H9 (cell line): ENCODE results near the gene HLA-DPB1. TPM values are rescaled to one million over a fixed set of nuclear protein-coding genes. Genes with fewer than 3 reads are reported as not detected.
"Not testable (repeated sequence)": the region's sequence is repeated elsewhere in the genome, so short reads cannot be mapped to it uniquely, and the experiment has no call there.

ENCODE experiments used
- DNase-seq: peaks from one replicate; pipeline ENCODE4 v3.0.0-alpha.2; 2017
- H2AFZ ChIP-seq: one replicate; pipeline ENCODE4 v1.6.1; 2013; ENCODE audit warnings: mild to moderate bottlenecking, low read length, control low read depth, moderate library complexity
- H2AK5ac ChIP-seq: 2 replicates; pipeline ENCODE4 v1.6.1; 2013; ENCODE audit warnings: low read length, control low read depth, mixed read lengths; ENCODE audit not compliant: insufficient read length
- H2BK120ac ChIP-seq: one replicate; pipeline ENCODE4 v1.6.1; 2013; ENCODE audit warnings: low read depth, mild to moderate bottlenecking, low read length, control low read depth, inconsistent platforms; ENCODE audit not compliant: poor library complexity, severe bottlenecking
- H2BK12ac ChIP-seq: 2 replicates; pipeline ENCODE4 v1.6.1; 2013; ENCODE audit warnings: low read length, control low read depth, mixed read lengths, low read depth; ENCODE audit not compliant: insufficient read length
- H2BK15ac ChIP-seq: 2 replicates; pipeline ENCODE4 v1.6.1; 2013; ENCODE audit warnings: low read depth, low read length, control low read depth
- H2BK20ac ChIP-seq: one replicate; pipeline ENCODE4 v1.6.1; 2013; ENCODE audit warnings: low read depth, mild to moderate bottlenecking, low read length, control low read depth, inconsistent platforms; ENCODE audit not compliant: poor library complexity, severe bottlenecking
- H2BK5ac ChIP-seq: 2 replicates; pipeline ENCODE4 v1.6.1; 2013; ENCODE audit warnings: low read length, control low read depth, mixed read lengths; ENCODE audit not compliant: insufficient read length
- H3K14ac ChIP-seq: 2 replicates; pipeline ENCODE4 v1.6.1; 2013; ENCODE audit warnings: low read length, control low read depth; ENCODE audit not compliant: insufficient read depth
- H3K18ac ChIP-seq: 2 replicates; pipeline ENCODE4 v1.6.1; 2013; ENCODE audit warnings: low read depth, mild to moderate bottlenecking, mixed read lengths, low read length, control low read depth; ENCODE audit not compliant: insufficient read length
- H3K23ac ChIP-seq: 2 replicates; pipeline ENCODE4 v1.6.1; 2013; ENCODE audit warnings: low read length, control low read depth, mixed read lengths, low read depth; ENCODE audit not compliant: insufficient read length
- H3K23me2 ChIP-seq: 2 replicates; pipeline ENCODE4 v1.6.1; 2013; ENCODE audit warnings: low read depth, mild to moderate bottlenecking, mixed read lengths, low read length, control low read depth; ENCODE audit not compliant: insufficient read length, poor library complexity, severe bottlenecking
- H3K27ac ChIP-seq: 2 replicates; pipeline ENCODE4 v1.5.1; 2013; ENCODE audit warnings: low read length, control low read depth, mixed read lengths, low read depth; ENCODE audit not compliant: insufficient read length
- H3K27me3 ChIP-seq: 2 replicates; pipeline ENCODE4 v1.6.1; 2013; ENCODE audit warnings: low read length, control low read depth, inconsistent platforms; ENCODE audit not compliant: insufficient read depth
- H3K4ac ChIP-seq: 2 replicates; pipeline ENCODE4 v1.6.1; 2013; ENCODE audit warnings: low read depth, mild to moderate bottlenecking, control low read depth, inconsistent platforms, low read length, moderate library complexity
- H3K4me1 ChIP-seq: 2 replicates; pipeline ENCODE4 v1.6.1; 2013; ENCODE audit warnings: low read length, control low read depth, inconsistent platforms; ENCODE audit not compliant: insufficient read depth
- H3K4me2 ChIP-seq: 2 replicates; pipeline ENCODE4 v1.6.1; 2013; ENCODE audit warnings: low read length, control low read depth, mixed read lengths; ENCODE audit not compliant: insufficient read length, insufficient read depth
- H3K56ac ChIP-seq: 2 replicates; pipeline ENCODE4 v1.6.1; 2013; ENCODE audit warnings: low read depth, mild to moderate bottlenecking, mixed read lengths, low read length, control low read depth; ENCODE audit not compliant: insufficient read length
- H3K79me1 ChIP-seq: 2 replicates; pipeline ENCODE4 v1.6.1; 2013; ENCODE audit warnings: low read depth, mild to moderate bottlenecking, moderate library complexity, low read length, control low read depth, inconsistent platforms; ENCODE audit not compliant: insufficient read depth, poor library complexity, severe bottlenecking
- H3K79me2 ChIP-seq: 2 replicates; pipeline ENCODE4 v1.6.1; 2013; ENCODE audit warnings: low read length, control low read depth, inconsistent platforms; ENCODE audit not compliant: insufficient read depth
- H3K9ac ChIP-seq: 2 replicates; pipeline ENCODE4 v1.6.1; 2013; ENCODE audit warnings: low read length, control low read depth, mixed read lengths; ENCODE audit not compliant: insufficient read length; ENCODE audit errors: extremely low read depth
- H3K9me3 ChIP-seq: one replicate; pipeline ENCODE4 v1.6.1; 2013; ENCODE audit warnings: low read depth, low read length, inconsistent platforms; ENCODE audit not compliant: control insufficient read depth
- H3T11ph ChIP-seq: one replicate; pipeline ENCODE4 v1.6.1; 2013; ENCODE audit warnings: mild to moderate bottlenecking, low read length, control low read depth, inconsistent platforms
- H4K20me1 ChIP-seq: one replicate; pipeline ENCODE4 v1.6.1; 2013; ENCODE audit not compliant: control insufficient read depth, insufficient read length, insufficient read depth
- H4K5ac ChIP-seq: 2 replicates; pipeline ENCODE4 v1.6.1; 2013; ENCODE audit warnings: low read depth, mild to moderate bottlenecking, mixed read lengths, low read length, control low read depth; ENCODE audit not compliant: insufficient read length
- H4K8ac ChIP-seq: replicated peaks from 2 replicates; pipeline ENCODE4 v1.6.1; 2013; ENCODE audit warnings: low read length, control low read depth, mixed read lengths, low read depth; ENCODE audit not compliant: insufficient read length
- H4K91ac ChIP-seq: 2 replicates; pipeline ENCODE4 v1.6.1; 2013; ENCODE audit warnings: low read depth, mild to moderate bottlenecking, moderate library complexity, mixed read lengths, low read length, control low read depth; ENCODE audit not compliant: insufficient read length
- H3K27ac Mint-ChIP-seq, 3 experiments: 2 replicates in 2 of 3; 3 replicates in 1 of 3; pipeline ENCODE4 v1.8.0; 2020 to 2021; ENCODE audit warnings: mixed read lengths in 3 of 3, mild to moderate bottlenecking in 1 of 3, moderate library complexity in 1 of 3
- H3K27me3 Mint-ChIP-seq: 2 replicates; pipeline ENCODE4 v1.8.0; 2021; ENCODE audit warnings: low read depth, mild to moderate bottlenecking, moderate library complexity, mixed read lengths
- H3K36me3 Mint-ChIP-seq, 3 experiments: 2 replicates in 2 of 3; 3 replicates in 1 of 3; pipeline ENCODE4 v1.8.0; 2020 to 2021; ENCODE audit warnings: low read depth in 3 of 3, mixed read lengths in 3 of 3; ENCODE audit not compliant: insufficient read depth in 1 of 3
- H3K4me1 Mint-ChIP-seq, 2 experiments: 2 replicates each; pipeline ENCODE4 v1.8.0; 2020; ENCODE audit warnings: mixed read lengths in 2 of 2
- H3K4me3 Mint-ChIP-seq, 2 experiments: 2 replicates in 1 of 2; 3 replicates in 1 of 2; pipeline ENCODE4 v1.8.0; 2020 to 2021; ENCODE audit warnings: mild to moderate bottlenecking in 2 of 2, mixed read lengths in 2 of 2, moderate library complexity in 1 of 2
- H3K9me3 Mint-ChIP-seq, 2 experiments: 2 replicates in 1 of 2; 3 replicates in 1 of 2; pipeline ENCODE4 v1.8.0; 2020; ENCODE audit warnings: mild to moderate bottlenecking in 2 of 2, mixed read lengths in 2 of 2, moderate library complexity in 1 of 2
- WGBS: extraction: QIAGEN DNeasy Blood & Tissue Kit; methylation state at CpG from one replicate; pipeline ENCODE4 v1.1.7; 2013; ENCODE audit warnings: missing lambda C conversion rate, low lambda C conversion rate, mixed read lengths; ENCODE audit not compliant: insufficient read length; ENCODE audit errors: extremely low coverage; 5-methylcytosine and 5-hydroxymethylcytosine counted together
- total RNA-seq: library from RNA; stranded (reverse); gene quantifications from 2 replicates; pipeline ENCODE4 v1.2.1, GENCODE V29; 2021
- TF ChIP-seq, protein P1 (sequence below): fragments of 200-600 bp; sonication (generic); conservative IDR thresholded peaks from 3 replicates; pipeline ENCODE4 v1.8.0; 2021; ENCODE audit warnings: antibody characterized with exemption, mild to moderate bottlenecking

Gene HLA-DPB1
- total RNA-seq, 1 experiment from 2014 or later = 23.6 TPM

DNA sequence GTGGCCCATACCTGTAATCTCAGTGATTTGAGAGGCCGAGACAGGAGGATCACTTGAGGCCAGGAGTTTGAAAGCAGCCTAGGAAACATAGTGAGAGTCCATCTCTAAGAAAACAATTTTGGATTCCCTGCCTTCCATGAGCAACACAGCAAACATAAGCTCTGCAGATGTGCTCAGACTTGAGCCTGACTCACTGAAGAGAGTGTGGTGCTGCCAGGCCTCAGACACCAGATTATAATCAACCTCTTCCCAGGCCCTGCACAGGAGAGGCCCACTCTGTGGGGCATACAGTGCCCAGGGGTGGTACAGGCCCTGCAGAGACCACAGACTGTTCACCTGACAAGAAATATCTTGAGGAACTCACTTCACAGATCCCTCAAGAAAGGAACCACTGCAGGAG lies 19.9 kb downstream of the HLA-DPB1 start:
- peaks cover under 1 to 16% (median 12%) of the 10 kb centered on the region in 3 experiments; a peak in 6 of 7 replicates for H3K36me3 Mint-ChIP-seq
- Histone ChIP-seq H3K56ac (no peak overlapping the region), H3K79me1 (no peaks in the 10 kb centered on the region), H4K5ac (no peak overlapping the region), H3K18ac (no peak overlapping the region), H3K9ac (no peak overlapping the region), H3K27me3 (no peaks in the 10 kb centered on the region), H3K79me2 (no peaks in the 10 kb centered on the region), H3K14ac (no peak overlapping the region), H2BK120ac (no peak overlapping the region), H2AK5ac (no peak overlapping the region), H2BK5ac (no peak overlapping the region), H3K23ac (no peak overlapping the region), H3K4me1 (no peaks in the 10 kb centered on the region), H2BK20ac (no peak overlapping the region), H3K4ac (no peak overlapping the region), H4K91ac (no peak overlapping the region), H3T11ph (no peak overlapping the region), H2BK12ac (no peak overlapping the region), H3K4me2 (no peak overlapping the region), H3K9me3 (no peaks in the 10 kb centered on the region), H3K23me2 (no peaks in the 10 kb centered on the region), H2AFZ (no peak overlapping the region), H3K27ac (no peak overlapping the region), H2BK15ac (no peak overlapping the region), H4K20me1 (no peaks in the 10 kb centered on the region), H4K8ac (no peak overlapping the region)
- no peak overlapping the region for H3K4me3 Mint-ChIP-seq
- H3K27me3 Mint-ChIP-seq = peaks cover 17% of the 10 kb centered on the region
- WGBS = no CpG with 5 or more reads among the region's 1 CpG
- H3K9me3 Mint-ChIP-seq = peaks cover 21% of the 10 kb centered on the region in 2 experiments
- no peak for DNase-seq
- H3K27ac Mint-ChIP-seq = no peak overlapping the region
- peaks cover 4% of the 10 kb centered on the region in 2 experiments; a peak in 2 of 4 replicates for H3K4me1 Mint-ChIP-seq
- TF ChIP-seq, protein P1, sequence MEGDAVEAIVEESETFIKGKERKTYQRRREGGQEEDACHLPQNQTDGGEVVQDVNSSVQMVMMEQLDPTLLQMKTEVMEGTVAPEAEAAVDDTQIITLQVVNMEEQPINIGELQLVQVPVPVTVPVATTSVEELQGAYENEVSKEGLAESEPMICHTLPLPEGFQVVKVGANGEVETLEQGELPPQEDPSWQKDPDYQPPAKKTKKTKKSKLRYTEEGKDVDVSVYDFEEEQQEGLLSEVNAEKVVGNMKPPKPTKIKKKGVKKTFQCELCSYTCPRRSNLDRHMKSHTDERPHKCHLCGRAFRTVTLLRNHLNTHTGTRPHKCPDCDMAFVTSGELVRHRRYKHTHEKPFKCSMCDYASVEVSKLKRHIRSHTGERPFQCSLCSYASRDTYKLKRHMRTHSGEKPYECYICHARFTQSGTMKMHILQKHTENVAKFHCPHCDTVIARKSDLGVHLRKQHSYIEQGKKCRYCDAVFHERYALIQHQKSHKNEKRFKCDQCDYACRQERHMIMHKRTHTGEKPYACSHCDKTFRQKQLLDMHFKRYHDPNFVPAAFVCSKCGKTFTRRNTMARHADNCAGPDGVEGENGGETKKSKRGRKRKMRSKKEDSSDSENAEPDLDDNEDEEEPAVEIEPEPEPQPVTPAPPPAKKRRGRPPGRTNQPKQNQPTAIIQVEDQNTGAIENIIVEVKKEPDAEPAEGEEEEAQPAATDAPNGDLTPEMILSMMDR = no peak

DNA sequence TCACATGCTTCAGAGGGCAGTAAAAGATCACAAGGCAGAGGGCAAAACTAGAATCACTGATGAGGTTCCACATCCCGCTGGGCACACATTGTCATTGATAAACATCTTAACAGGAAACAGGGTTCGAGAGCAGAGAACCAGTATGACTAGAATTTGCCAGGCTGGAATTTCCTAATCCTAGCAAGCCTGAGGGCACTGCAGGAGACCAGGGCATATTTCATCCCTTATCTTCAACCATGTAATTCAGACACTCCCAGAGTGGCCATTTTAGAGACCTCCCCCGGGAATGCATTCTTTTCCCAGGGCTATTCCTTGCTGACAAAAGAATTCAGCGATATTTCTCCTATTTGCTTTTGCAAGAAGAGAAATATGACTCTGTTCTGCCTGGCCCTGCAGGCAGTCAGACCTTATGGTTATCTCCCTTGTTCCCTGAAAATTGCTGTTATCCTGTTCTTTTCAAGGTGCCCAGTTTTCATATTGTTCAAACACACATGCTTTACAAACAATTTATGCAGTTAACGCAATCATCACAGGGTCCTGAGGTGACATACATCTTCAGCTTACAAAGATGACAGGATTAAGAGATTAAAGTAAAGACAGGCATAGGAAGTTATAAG lies 25.4 kb downstream of the HLA-DPB1 start:
- H3K14ac ChIP-seq, H4K5ac ChIP-seq, H2BK120ac ChIP-seq, H3K4me1 ChIP-seq, DNase-seq, H3K4me3 Mint-ChIP-seq, H2BK15ac ChIP-seq, H3K56ac ChIP-seq, H3K79me2 ChIP-seq, H2BK12ac ChIP-seq, H3K79me1 ChIP-seq, H3K23ac ChIP-seq, H3K18ac ChIP-seq, H3K4me2 ChIP-seq, H2BK20ac ChIP-seq, H3K27ac ChIP-seq, H3K23me2 ChIP-seq, H3T11ph ChIP-seq, H2AFZ ChIP-seq, H4K20me1 ChIP-seq, H3K27ac Mint-ChIP-seq, H4K91ac ChIP-seq, H4K8ac ChIP-seq, H2AK5ac ChIP-seq, H2BK5ac ChIP-seq, H3K4ac ChIP-seq, H3K9ac ChIP-seq, H3K27me3 ChIP-seq, H3K9me3 ChIP-seq: not testable (repeated sequence)
- WGBS = no CpG with 5 or more reads among the region's 5 CpGs
- Mint-ChIP-seq H3K9me3 (peaks cover 44 to 48% of the 10 kb centered on the region in 2 experiments), H3K4me1 (peaks cover 11 to 12% of the 10 kb centered on the region in 2 experiments), H3K27me3 (peaks cover 20% of the 10 kb centered on the region), H3K36me3 (peaks cover 4 to 31% (median 21%) of the 10 kb centered on the region in 3 experiments)
